ENCODE measurements around the gene C7orf33. TPM values are rescaled to one million over a fixed set of nuclear protein-coding genes. Genes with fewer than 3 reads are reported as not detected.

The C7orf33 gene, protein sequence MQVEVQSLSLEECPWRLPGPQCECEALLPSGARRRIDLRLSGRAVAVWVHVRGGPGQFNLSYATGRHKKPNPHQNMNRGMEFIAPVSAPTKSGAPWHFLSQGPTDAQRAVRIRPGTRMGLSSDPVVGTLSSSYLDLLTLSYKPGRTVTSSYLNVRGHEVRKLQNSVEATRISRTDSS
- not detected in 2 replicates for total RNA-seq (2021; fragmentation: NEBNext Ultra II Directional; extraction: Animal tissue kit (Norgen Biotek cat#: 25700))
- polyA plus RNA-seq (2011; rRNA removed), result not detected in 2 replicates
- not detected for polyA plus RNA-seq (2011; cell fraction: cytosol; rRNA removed)
- not detected for polyA plus RNA-seq (2011; cell fraction: nucleus; rRNA removed)
- polyA plus RNA-seq (2012, experiment 1 of 2), result not detected in 4 replicates
- polyA plus RNA-seq (2012, experiment 2 of 2), result not detected
- not detected for polyA plus RNA-seq (2013, experiment 1 of 2)
- not detected for polyA plus RNA-seq (2013, experiment 2 of 2)
- polyA minus RNA-seq (2011; rRNA and poly(A)+ RNA removed), result not detected in 2 replicates
- not detected for polyA minus RNA-seq (2011; cell fraction: cytosol; rRNA and poly(A)+ RNA removed)
- polyA minus RNA-seq (2011; cell fraction: nucleus; rRNA and poly(A)+ RNA removed), result not detected
- long read RNA-seq, experiment 1, result 0 reads
- long read RNA-seq, experiment 2, result 0 reads

- POLR2A ChIA-PET (ENCODE audit: partially characterized antibody), result no interaction called here
- TF ChIP-seq RFX5 (IDR thresholded peaks at IDR 0.05; ENCODE audit: borderline replicate concordance, low read depth, low read length) (no peak), CTBP2 (IDR thresholded peaks at IDR 0.05; ENCODE audit: borderline replicate concordance, insufficient read depth, insufficient read length, low read length) (no peak), FOSL1 (IDR thresholded peaks at IDR 0.05; ENCODE audit: insufficient read depth, low read depth, low read length) (no peak), GABPA (IDR thresholded peaks at IDR 0.05; ENCODE audit: borderline replicate concordance, insufficient read depth, low read length) (no peak), PHF8 (conservative IDR thresholded peaks at IDR 0.05; ENCODE audit: low read depth, low read length) (no peak), MAFK (IDR thresholded peaks at IDR 0.05; ENCODE audit: low read depth, low read length) (no peak), TEAD4 (IDR thresholded peaks at IDR 0.05; ENCODE audit: low read depth, low read length) (no peak), CBX8 (IDR thresholded peaks at IDR 0.05; ENCODE audit: borderline replicate concordance, low read depth, low read length) (no peak), RNF2 (IDR thresholded peaks at IDR 0.05; ENCODE audit: borderline replicate concordance, low read depth, low read length, missing control alignments, poor library complexity, severe bottlenecking) (no peak), CEBPB (IDR thresholded peaks at IDR 0.05; ENCODE audit: low read depth, low read length) (no peak), NANOG (IDR thresholded peaks at IDR 0.05; ENCODE audit: insufficient read depth, low read depth, low read length, poor library complexity, severe bottlenecking) (no peak)
Observed at GRCh38 chr7:148590471-148590870, at the start of gene C7orf33. Gene C7orf33, plus strand, starts transcription at chr7:148590766. Its CDS starts 160 bp downstream, at chr7:148590926.

More at GRCh38 chr7:148590471-148590870, at the start of gene C7orf33:
- peaks cover 4 to 18% (median 13%) of the 10 kb centered on the region in 4 experiments; a peak in 6 of 7 replicates for H3K4me1 ChIP-seq (replicated peaks in 1 of 4; ENCODE audit: control insufficient read depth in 3 of 4, insufficient read depth in 4 of 4, low read length in 3 of 4)
- H4K5ac ChIP-seq (ENCODE audit: insufficient read length, low read depth, low read length), result no peak within 1 kb of the TSS
- H4K20me1 ChIP-seq (replicated peaks in 1 of 2; ENCODE audit: control insufficient read depth in 1 of 2, insufficient read depth in 2 of 2, low read length in 2 of 2), result no peaks in the 10 kb centered on the region
- no peak for DNase-seq (ENCODE audit: low read depth in 1 of 2, low spot score in 2 of 2)
- H3K18ac ChIP-seq (ENCODE audit: extremely low read depth, low read length), result no peak within 1 kb of the TSS
- no peak within 1 kb of the TSS for H2AFZ ChIP-seq (ENCODE audit: low read length)
- no peak within 1 kb of the TSS for H2BK120ac ChIP-seq (replicated peaks; ENCODE audit: low read depth, low read length)
- H2BK12ac ChIP-seq (ENCODE audit: low read depth, low read length), result no peak within 1 kb of the TSS
- no peak within 1 kb of the TSS for H3K23ac ChIP-seq (ENCODE audit: insufficient read length)
- peak within 1 kb of the TSS; percentile 18; the same call in 1 of the 2 replicates for H2BK15ac ChIP-seq (ENCODE audit: low read length)
- H3K4me3 ChIP-seq (ENCODE audit: extremely low read depth in 1 of 4, insufficient read depth in 2 of 4, low read depth in 3 of 4, low read length in 4 of 4), result no peak within 1 kb of the TSS
- no peak within 1 kb of the TSS for H4K8ac ChIP-seq (ENCODE audit: extremely low read depth, insufficient read depth, low read length)
- H3K27ac ChIP-seq (ENCODE audit: low read depth, low read length), result no peak within 1 kb of the TSS
- no peak within 1 kb of the TSS for H2AK5ac ChIP-seq (ENCODE audit: low read depth, low read length)
- WGBS, 2 experiments (ENCODE audit: extremely low coverage in 1 of 2, insufficient coverage in 1 of 2, insufficient read length in 1 of 2, insufficient replicate concordance in 2 of 2, low coverage in 1 of 2, low lambda C conversion rate in 2 of 2, missing lambda C conversion rate in 1 of 2), result 83% methylated on average over 10 of the region's 10 CpGs; no CpG with 5 or more reads in 1 of the 2 experiments
- no peak within 1 kb of the TSS for H3K56ac ChIP-seq (replicated peaks; ENCODE audit: insufficient read length, low read depth, low read length)
- CTCF ChIA-PET (ENCODE audit: partially characterized antibody), result no interaction called here
- H3K36me3 ChIP-seq (ENCODE audit: control insufficient read depth in 2 of 4, insufficient read depth in 4 of 4, low read length in 3 of 4), result no peaks in the 10 kb centered on the region
- H3K14ac ChIP-seq (ENCODE audit: insufficient read length), result no peak within 1 kb of the TSS
- H3K79me1 ChIP-seq (ENCODE audit: low read depth, low read length), result no peaks in the 10 kb centered on the region
- no peaks in the 10 kb centered on the region for H3K23me2 ChIP-seq (ENCODE audit: low read depth, low read length)
- no peak within 1 kb of the TSS for H3K4ac ChIP-seq (replicated peaks; ENCODE audit: insufficient read length, low read depth, low read length)
- no peaks in the 10 kb centered on the region for H3K9me3 ChIP-seq (ENCODE audit: insufficient read depth in 2 of 2, low read depth in 1 of 2, low read length in 1 of 2)
- no peaks in the 10 kb centered on the region for H3K79me2 ChIP-seq (ENCODE audit: control insufficient read depth in 1 of 2, insufficient read depth in 2 of 2, low read length in 2 of 2)
- peak within 1 kb of the TSS in 1 of 2 experiments; percentile 29; a peak in 2 of 4 replicates for H3K4me2 ChIP-seq (ENCODE audit: insufficient read depth in 1 of 2, low read depth in 2 of 2, low read length in 2 of 2)
- H2BK5ac ChIP-seq (ENCODE audit: low read depth, low read length), result peak within 1 kb of the TSS; percentile 12; the same call in 1 of the 2 replicates
- H4K91ac ChIP-seq (replicated peaks; ENCODE audit: insufficient read length, low read length), result no peak within 1 kb of the TSS
- H3K9ac ChIP-seq (replicated peaks in 1 of 4; ENCODE audit: extremely low read depth in 1 of 4, low read depth in 3 of 4, low read length in 3 of 4), result no peak within 1 kb of the TSS
- 0 out of 2 replicates have a peak within 1 kb of the TSS, but pooled peaks have one; percentile 61 for H2BK20ac ChIP-seq (ENCODE audit: low read length)
- no peak for FAIRE-seq
- no peaks in the 10 kb centered on the region for H3K27me3 ChIP-seq (replicated peaks in 1 of 4; ENCODE audit: control insufficient read depth in 3 of 4, extremely low read depth in 1 of 4, insufficient read depth in 3 of 4, low read length in 3 of 4)

Data from H1 (cell line).